Upper lobe of right lung (tissue), 1 donor: ENCODE data around the gene LRRC36. TPM values are rescaled to one million over a fixed set of nuclear protein-coding genes. Genes with fewer than 3 reads are reported as not detected.
A peak's percentile ranks its signal among the peaks of the same experiment; 100 is the strongest.

Source experiments
- ATAC-seq: fragments of 200-7000 bp; cut with Tn5 transposase; one replicate; pipeline ENCODE4 v1.9.1; 2020; ENCODE audit warnings: mild to moderate bottlenecking, moderate library complexity
- DNase-seq: peaks from one replicate; pipeline ENCODE4 v3.0.0-alpha.2; 2020
- H3K27ac ChIP-seq: fragments of 200-600 bp; one replicate; pipeline ENCODE4 v1.8.0; 2022
- H3K27me3 ChIP-seq: fragments of 200-600 bp; one replicate; pipeline ENCODE4 v1.8.0; 2022; ENCODE audit warnings: mild to moderate bottlenecking
- H3K36me3 ChIP-seq: fragments of 200-600 bp; one replicate; pipeline ENCODE4 v1.8.0; 2022
- H3K4me1 ChIP-seq: fragments of 200-600 bp; one replicate; pipeline ENCODE4 v1.8.0; 2022
- H3K4me3 ChIP-seq: fragments of 200-600 bp; one replicate; pipeline ENCODE4 v1.8.0; 2022; ENCODE audit warnings: mild to moderate bottlenecking
- H3K9me3 ChIP-seq: fragments of 200-600 bp; one replicate; pipeline ENCODE4 v1.8.0; 2022
- intact Hi-C: fragments of 100-400 bp; cut with DNase I; formaldehyde crosslinking; loops from one replicate; pipeline ENCODE4 v1.11.0; 2022
- total RNA-seq: library from RNA; stranded (reverse); fragmentation: NEBNext Ultra II Directional; extraction: Animal tissue kit (Norgen Biotek cat#: 25700); gene quantifications from one replicate; pipeline ENCODE4 v1.2.1, GENCODE V29; 2021
- TF ChIP-seq, protein P1 (sequence below): fragments of 200-600 bp; IDR thresholded peaks from one replicate; pipeline ENCODE4 v1.8.0; 2022; ENCODE audit warnings: antibody characterized with exemption
- donor health status: DM: no; HTN: yes; CAD: no; lungs with severe emphysema.

The LRRC36 gene
- total RNA-seq, 1 donor from 2014 or later, result 27.4 TPM

DNA sequence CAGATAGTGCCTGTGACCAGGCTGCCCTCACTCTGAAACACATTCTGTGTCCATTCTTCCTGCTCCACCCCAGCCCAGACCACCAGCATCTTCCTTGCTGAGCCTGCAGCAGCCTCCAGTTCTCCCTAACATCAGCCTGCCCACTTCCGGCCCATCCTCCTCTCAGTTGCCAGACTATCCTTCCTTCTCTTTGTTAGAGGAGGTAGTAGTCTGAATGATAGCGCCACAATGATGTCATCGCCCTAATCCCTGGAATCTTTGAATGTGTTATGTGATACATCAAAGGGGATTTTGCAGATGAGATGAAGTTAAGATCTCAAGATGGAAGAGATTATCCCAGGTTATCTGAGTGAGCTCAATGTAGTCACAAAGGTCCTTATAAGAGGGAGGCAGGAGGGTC is 92.9 kb downstream of the LRRC36 start:
- H3K36me3 ChIP-seq, result no peaks in the 10 kb centered on the region
- H3K27ac ChIP-seq, result no peak overlapping the region
- peaks cover under 1% of the 10 kb centered on the region for H3K27me3 ChIP-seq
- peaks cover 11% of the 10 kb centered on the region for H3K4me1 ChIP-seq
- intact Hi-C loops, result no loop called here
- ATAC-seq (no peak), DNase-seq (no peak)
- TF ChIP-seq, protein P1, sequence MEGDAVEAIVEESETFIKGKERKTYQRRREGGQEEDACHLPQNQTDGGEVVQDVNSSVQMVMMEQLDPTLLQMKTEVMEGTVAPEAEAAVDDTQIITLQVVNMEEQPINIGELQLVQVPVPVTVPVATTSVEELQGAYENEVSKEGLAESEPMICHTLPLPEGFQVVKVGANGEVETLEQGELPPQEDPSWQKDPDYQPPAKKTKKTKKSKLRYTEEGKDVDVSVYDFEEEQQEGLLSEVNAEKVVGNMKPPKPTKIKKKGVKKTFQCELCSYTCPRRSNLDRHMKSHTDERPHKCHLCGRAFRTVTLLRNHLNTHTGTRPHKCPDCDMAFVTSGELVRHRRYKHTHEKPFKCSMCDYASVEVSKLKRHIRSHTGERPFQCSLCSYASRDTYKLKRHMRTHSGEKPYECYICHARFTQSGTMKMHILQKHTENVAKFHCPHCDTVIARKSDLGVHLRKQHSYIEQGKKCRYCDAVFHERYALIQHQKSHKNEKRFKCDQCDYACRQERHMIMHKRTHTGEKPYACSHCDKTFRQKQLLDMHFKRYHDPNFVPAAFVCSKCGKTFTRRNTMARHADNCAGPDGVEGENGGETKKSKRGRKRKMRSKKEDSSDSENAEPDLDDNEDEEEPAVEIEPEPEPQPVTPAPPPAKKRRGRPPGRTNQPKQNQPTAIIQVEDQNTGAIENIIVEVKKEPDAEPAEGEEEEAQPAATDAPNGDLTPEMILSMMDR, result no peak
- H3K9me3 ChIP-seq, result no peaks in the 10 kb centered on the region
- H3K4me3 ChIP-seq, result no peak overlapping the region

DNA sequence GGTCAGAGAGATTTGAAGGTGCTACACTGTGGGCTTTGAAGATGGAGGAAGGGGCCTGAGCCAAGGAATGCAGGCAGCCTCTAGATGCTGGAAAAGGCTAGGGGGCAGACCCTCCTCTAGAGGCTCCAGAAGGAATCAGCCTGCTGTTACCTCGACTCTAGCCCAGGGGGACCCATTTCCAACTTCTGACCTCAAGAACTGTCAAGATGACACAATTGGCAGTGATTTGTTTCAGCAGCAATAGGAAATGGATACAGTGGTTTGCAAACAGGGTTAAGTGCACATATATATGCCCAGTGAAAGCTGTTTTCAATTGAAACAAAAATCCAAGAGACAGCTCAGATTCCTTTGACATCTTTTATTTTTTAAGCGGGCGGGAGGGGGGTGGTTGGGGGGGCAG is 93.3 kb downstream of the LRRC36 start:
- intact Hi-C loops, result no loop called here
- no peaks in the 10 kb centered on the region for H3K9me3 ChIP-seq
- no peak for ATAC-seq
- peaks cover 15% of the 10 kb centered on the region for H3K4me1 ChIP-seq
- peaks cover 5% of the 10 kb centered on the region for H3K27me3 ChIP-seq
- no peaks in the 10 kb centered on the region for H3K36me3 ChIP-seq
- TF ChIP-seq, protein P1, result no peak
- DNase-seq, result no peak
- H3K27ac ChIP-seq, result no peak overlapping the region
- H3K4me3 ChIP-seq, result no peak overlapping the region

DNA sequence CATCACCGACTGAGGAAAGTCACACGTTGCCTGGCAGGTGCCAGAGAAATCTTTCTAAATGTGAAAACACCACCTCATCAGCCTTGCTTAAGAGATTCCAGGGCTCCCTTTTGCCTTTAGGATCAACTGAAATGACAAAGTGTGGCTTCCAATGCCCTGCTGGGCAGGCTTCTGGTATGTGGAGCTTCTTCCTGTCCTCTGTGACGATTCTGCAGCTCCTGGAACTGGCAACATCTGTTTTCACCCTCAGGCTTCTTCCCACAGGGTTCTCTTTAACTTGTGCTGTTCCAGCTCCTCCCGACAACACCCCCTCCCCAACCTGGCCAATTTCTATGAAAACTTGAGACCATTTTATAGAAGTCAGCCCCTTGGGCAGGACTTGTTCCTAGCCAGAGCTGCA is 94.4 kb downstream of the LRRC36 start:
- Histone ChIP-seq H3K9me3 (no peaks in the 10 kb centered on the region), H3K4me1 (peaks cover 8% of the 10 kb centered on the region), H3K36me3 (no peaks in the 10 kb centered on the region), H3K4me3 (no peak overlapping the region), H3K27ac (no peak overlapping the region), H3K27me3 (peaks cover 6% of the 10 kb centered on the region)
- ATAC-seq (no peak), DNase-seq (no peak)
- intact Hi-C loops, result no loop called here
- TF ChIP-seq, protein P1, result no peak

GRCh38 chr16:67423015-67423414 is 96.4 kb downstream of the LRRC36 start:
- intact Hi-C loops, result no loop called here
- Histone ChIP-seq H3K27ac (no peak overlapping the region), H3K4me1 (peaks cover 7% of the 10 kb centered on the region), H3K27me3 (peaks cover 6% of the 10 kb centered on the region), H3K36me3 (no peaks in the 10 kb centered on the region), H3K4me3 (no peak overlapping the region), H3K9me3 (no peaks in the 10 kb centered on the region)
- ATAC-seq, result no peak
- TF ChIP-seq, protein P1, result no peak
- no peak for DNase-seq

DNA sequence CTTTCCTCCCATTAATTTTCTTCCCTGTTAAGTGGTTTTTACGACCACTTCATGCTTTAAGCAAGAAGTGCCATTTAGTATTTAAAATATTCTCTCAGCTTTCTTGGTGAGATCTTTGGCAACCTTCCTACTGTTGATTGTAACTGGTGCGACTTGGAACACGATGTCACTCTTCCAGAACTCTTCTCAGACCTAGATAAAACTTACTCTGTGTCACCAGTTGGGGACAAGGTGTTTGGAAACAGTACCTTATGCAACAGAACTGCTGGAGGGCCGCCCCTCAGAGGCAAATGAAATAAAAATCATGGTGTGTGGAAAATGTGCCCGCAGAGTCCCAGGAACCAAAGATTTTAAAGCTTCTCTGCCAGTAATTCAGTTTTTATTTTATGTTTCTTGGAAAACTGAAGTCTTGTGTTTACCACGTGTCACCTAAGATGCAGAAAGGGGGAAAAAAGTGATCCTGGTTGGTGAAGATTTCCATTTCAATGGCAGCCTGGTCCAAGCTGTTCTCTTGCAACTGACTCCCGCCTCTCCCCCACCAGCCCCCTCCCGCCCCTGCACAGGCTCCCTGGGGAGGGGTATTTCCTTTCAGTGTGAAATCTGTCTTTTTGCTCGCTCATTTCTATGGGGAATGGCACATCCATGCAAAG is 97.1 kb downstream of the LRRC36 start:
- ATAC-seq (peak; percentile 39), DNase-seq (no peak)
- Histone ChIP-seq H3K9me3 (no peaks in the 10 kb centered on the region), H3K27me3 (peaks cover 6% of the 10 kb centered on the region), H3K36me3 (no peaks in the 10 kb centered on the region), H3K4me3 (no peak overlapping the region), H3K27ac (peak overlapping the region; percentile 17), H3K4me1 (peaks cover 11% of the 10 kb centered on the region)
- intact Hi-C loops, result no loop called here
- TF ChIP-seq, protein P1, result no peak

DNA sequence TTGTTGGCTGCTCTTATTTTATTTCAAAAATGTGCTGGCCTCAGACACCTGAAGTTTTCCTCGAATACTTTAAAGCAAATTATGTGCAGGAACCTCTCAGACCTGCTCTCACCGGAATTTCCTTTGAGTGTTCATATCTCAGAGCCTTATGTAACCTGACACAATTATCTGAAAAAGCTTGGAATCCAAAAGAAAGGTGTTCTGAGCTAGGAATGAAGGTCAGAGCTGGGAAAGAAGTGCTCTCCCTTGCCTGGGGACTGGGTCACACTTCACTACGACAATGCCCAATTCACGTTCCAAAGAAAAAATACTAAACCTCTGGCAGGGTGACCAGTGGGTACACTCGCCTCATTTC is 97.6 kb downstream of the LRRC36 start:
- no peaks in the 10 kb centered on the region for H3K36me3 ChIP-seq
- TF ChIP-seq, protein P1, result no peak
- ATAC-seq (no peak), DNase-seq (no peak)
- no peak overlapping the region for H3K27ac ChIP-seq
- H3K27me3 ChIP-seq, result peaks cover 6% of the 10 kb centered on the region
- no peak overlapping the region for H3K4me3 ChIP-seq
- H3K4me1 ChIP-seq, result peaks cover 11% of the 10 kb centered on the region
- no peaks in the 10 kb centered on the region for H3K9me3 ChIP-seq
- intact Hi-C loops, result no loop called here
